Mucosa of gallbladder (tissue), 1 donor: ENCODE data around the gene TRAF7. TPM values are rescaled to one million over a fixed set of nuclear protein-coding genes. Genes with fewer than 3 reads are reported as not detected.

Experiments
- DNase-seq: peaks from one replicate; pipeline ENCODE4 v3.0.0-alpha.2; 2020; ENCODE audit warnings: low spot score
- total RNA-seq: library from RNA; stranded (reverse); gene quantifications from one replicate; pipeline ENCODE4 v1.2.1, GENCODE V29; 2021
- donor health status: DM: no; HTN: no; CAD: no.

The TRAF7 gene
- total RNA-seq, 1 donor from 2014 or later, result 100 TPM

GRCh38 chr16:2165861-2166260 lies 10.3 kb downstream of the TRAF7 start:
- no peak for DNase-seq

GRCh38 chr16:2166263-2167067 lies 10.9 kb downstream of the TRAF7 start:
- DNase-seq, result no peak

- DNase-seq, result no peak
Observed at GRCh38 chr16:2167068-2167638, 11.6 kb downstream of the TRAF7 start.

- no peak for DNase-seq
Observed at GRCh38 chr16:2170080-2170479, 14.5 kb downstream of the TRAF7 start.

- DNase-seq, result no peak
Observed at GRCh38 chr16:2170587-2171435, 15.2 kb downstream of the TRAF7 start.

GRCh38 chr16:2171601-2172178 lies 16.1 kb downstream of the TRAF7 start:
- no peak for DNase-seq

- DNase-seq, result no peak
Observed at GRCh38 chr16:2172688-2173335, 17.2 kb downstream of the TRAF7 start.

- DNase-seq, result no peak
Observed at GRCh38 chr16:2173366-2173765, 17.8 kb downstream of the TRAF7 start.

- no peak for DNase-seq
Observed at GRCh38 chr16:2173916-2174315, 18.3 kb downstream of the TRAF7 start.

- no peak for DNase-seq
Observed at GRCh38 chr16:2174396-2175131, 19.0 kb downstream of the TRAF7 start.

- DNase-seq, result no peak
Observed at GRCh38 chr16:2175454-2175853, 19.9 kb downstream of the TRAF7 start.

GRCh38 chr16:2176047-2176446 lies 20.5 kb downstream of the TRAF7 start:
- no peak for DNase-seq

GRCh38 chr16:2177101-2177500 lies 21.5 kb downstream of the TRAF7 start:
- DNase-seq, result no peak

- no peak for DNase-seq
Observed at GRCh38 chr16:2177561-2177960, 22.0 kb downstream of the TRAF7 start.

- no peak for DNase-seq
Observed at GRCh38 chr16:2178321-2179106, 22.9 kb downstream of the TRAF7 start.

GRCh38 chr16:2179107-2179501 lies 23.5 kb downstream of the TRAF7 start:
- no peak for DNase-seq

- DNase-seq, result no peak
Observed at GRCh38 chr16:2179576-2179975, 24.0 kb downstream of the TRAF7 start.

GRCh38 chr16:2180461-2180860 lies 24.9 kb downstream of the TRAF7 start:
- no peak for DNase-seq

- DNase-seq, result no peak
Observed at GRCh38 chr16:2180962-2181923, 25.7 kb downstream of the TRAF7 start.
